Fibroblast of lung (primary cell): ENCODE data around the gene PHKG2. TPM values are rescaled to one million over a fixed set of nuclear protein-coding genes. Genes with fewer than 3 reads are reported as not detected.

Experiments
- DNase-seq, 2 donors: peaks; one replicate each; pipeline versions ENCODE4 v3.0.0 to v3.0.0-alpha.2; 2010; ENCODE audit warnings: low read depth in 2 of 2
- H2AFZ ChIP-seq: 2 replicates; pipeline ENCODE4 v1.5.1; 2012; ENCODE audit warnings: low read length, control low read depth, inconsistent platforms
- H3K27ac ChIP-seq: 2 replicates; pipeline ENCODE4 v1.5.1; 2011; ENCODE audit warnings: low read length, control low read depth; ENCODE audit not compliant: insufficient read depth
- H3K27me3 ChIP-seq: 2 replicates; pipeline ENCODE4 v1.5.1; 2011; ENCODE audit warnings: mild to moderate bottlenecking, low read length; ENCODE audit not compliant: control insufficient read depth, insufficient read depth
- H3K36me3 ChIP-seq: 2 replicates; pipeline ENCODE4 v1.5.1; 2011; ENCODE audit warnings: low read length; ENCODE audit not compliant: control insufficient read depth, insufficient read depth
- H3K4me1 ChIP-seq: 2 replicates; pipeline ENCODE4 v1.5.1; 2011; ENCODE audit warnings: low read length; ENCODE audit not compliant: control insufficient read depth, insufficient read depth; ENCODE audit errors: extremely low read depth
- H3K4me2 ChIP-seq: 2 replicates; pipeline ENCODE4 v1.5.1; 2011; ENCODE audit warnings: low read length, control low read depth; ENCODE audit not compliant: insufficient read depth; ENCODE audit errors: extremely low read depth
- H3K4me3 ChIP-seq, 4 experiments: fragments of 200-600 bp in 1 of 4; sonication (generic) in 1 of 4; replicated peaks in 1 of 4; 2 replicates each; pipeline ENCODE4 v1.5.1; 2011 to 2016; ENCODE audit warnings: low read length in 4 of 4, low read depth in 3 of 4, mild to moderate bottlenecking in 3 of 4, control low read depth in 2 of 4, inconsistent platforms in 1 of 4, mixed read lengths in 1 of 4; ENCODE audit not compliant: insufficient read depth in 1 of 4; ENCODE audit errors: control extremely low read depth in 1 of 4
- H3K79me2 ChIP-seq: 2 replicates; pipeline ENCODE4 v1.5.1; 2012; ENCODE audit warnings: mild to moderate bottlenecking, low read length, inconsistent platforms; ENCODE audit not compliant: control insufficient read depth, insufficient read depth
- H3K9ac ChIP-seq: 2 replicates; pipeline ENCODE4 v1.5.1; 2011; ENCODE audit warnings: mild to moderate bottlenecking, low read length, control low read depth; ENCODE audit not compliant: insufficient read depth
- H3K9me3 ChIP-seq: 2 replicates; pipeline ENCODE4 v1.5.1; 2012; ENCODE audit warnings: low read depth, low read length; ENCODE audit not compliant: control insufficient read depth, insufficient read depth
- H4K20me1 ChIP-seq: 2 replicates; pipeline ENCODE4 v1.5.1; 2011; ENCODE audit warnings: low read length; ENCODE audit not compliant: control insufficient read depth, insufficient read depth; ENCODE audit errors: extremely low read depth
- EZH2 ChIP-seq: IDR thresholded peaks from 2 replicates; pipeline ENCODE4 v1.5.1; 2012; ENCODE audit warnings: low read length, control low read depth, mild to moderate bottlenecking; ENCODE audit errors: missing control alignments
- polyA plus RNA-seq, 2 donors: library from polyadenylated mRNA; depleted of rRNA in 1 of 2; stranded (reverse) in 1 of 2; unstranded in 1 of 2; fragments of >200 nt; gene quantifications; 2 replicates each; pipeline ENCODE4 v1.2.1, GENCODE V29; 2011 to 2012; ENCODE audit warnings: missing spikeins in 1 of 2
- total RNA-seq: library from RNA; depleted of rRNA; stranded (reverse); fragments of >200 nt; gene quantifications from 2 replicates; pipeline ENCODE4 v1.2.1, GENCODE V29; 2014
- TF ChIP-seq, protein P1 (sequence below), 2 donors: IDR thresholded peaks in 1 of 2; conservative IDR thresholded peaks in 1 of 2; 1 replicate in 1 of 2; 2 replicates in 1 of 2; pipeline ENCODE4 v1.5.1; 2011 to 2012; ENCODE audit warnings: low read length in 2 of 2, control low read depth in 1 of 2, inconsistent platforms in 1 of 2, low read depth in 1 of 2, mild to moderate bottlenecking in 1 of 2

Gene PHKG2
- total and polyA plus RNA-seq, 2 donors (not counting 1 experiment from before 2014, with no cell fraction given) = 15.4 to 19.4 TPM

DNA sequence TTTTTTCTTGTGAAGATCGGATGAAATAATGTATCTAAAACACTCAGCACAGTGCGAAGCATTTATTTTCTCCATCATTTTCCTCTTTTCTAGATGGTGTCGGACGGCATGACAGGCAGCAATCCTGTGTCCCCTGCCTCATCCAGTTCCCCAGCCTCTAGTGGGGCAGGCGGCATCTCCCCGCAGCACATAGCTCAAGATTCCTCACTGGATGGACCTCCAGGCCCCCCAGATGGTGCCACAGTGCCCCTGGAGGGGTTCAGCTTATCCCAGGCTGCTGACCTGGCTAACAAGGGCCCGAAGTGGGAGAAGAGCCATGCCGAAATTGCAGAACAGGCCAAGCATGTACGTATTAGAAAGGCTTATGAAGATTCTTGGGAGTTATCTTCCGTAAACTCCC lies 44.3 kb upstream of the PHKG2 start:
- no peak for DNase-seq
- H3K4me1 ChIP-seq = peaks cover 3% of the 10 kb centered on the region
- H3K4me3 ChIP-seq = no peak overlapping the region
- H3K36me3 ChIP-seq = peaks cover 28% of the 10 kb centered on the region
- H3K79me2 ChIP-seq = peaks cover 33% of the 10 kb centered on the region
- H2AFZ ChIP-seq = no peak overlapping the region
- H3K9ac ChIP-seq = no peak overlapping the region
- H3K4me2 ChIP-seq = no peak overlapping the region
- no peaks in the 10 kb centered on the region for H4K20me1 ChIP-seq
- H3K9me3 ChIP-seq = no peaks in the 10 kb centered on the region
- H3K27me3 ChIP-seq = no peaks in the 10 kb centered on the region
- no peak overlapping the region for H3K27ac ChIP-seq
- TF ChIP-seq, protein P1, sequence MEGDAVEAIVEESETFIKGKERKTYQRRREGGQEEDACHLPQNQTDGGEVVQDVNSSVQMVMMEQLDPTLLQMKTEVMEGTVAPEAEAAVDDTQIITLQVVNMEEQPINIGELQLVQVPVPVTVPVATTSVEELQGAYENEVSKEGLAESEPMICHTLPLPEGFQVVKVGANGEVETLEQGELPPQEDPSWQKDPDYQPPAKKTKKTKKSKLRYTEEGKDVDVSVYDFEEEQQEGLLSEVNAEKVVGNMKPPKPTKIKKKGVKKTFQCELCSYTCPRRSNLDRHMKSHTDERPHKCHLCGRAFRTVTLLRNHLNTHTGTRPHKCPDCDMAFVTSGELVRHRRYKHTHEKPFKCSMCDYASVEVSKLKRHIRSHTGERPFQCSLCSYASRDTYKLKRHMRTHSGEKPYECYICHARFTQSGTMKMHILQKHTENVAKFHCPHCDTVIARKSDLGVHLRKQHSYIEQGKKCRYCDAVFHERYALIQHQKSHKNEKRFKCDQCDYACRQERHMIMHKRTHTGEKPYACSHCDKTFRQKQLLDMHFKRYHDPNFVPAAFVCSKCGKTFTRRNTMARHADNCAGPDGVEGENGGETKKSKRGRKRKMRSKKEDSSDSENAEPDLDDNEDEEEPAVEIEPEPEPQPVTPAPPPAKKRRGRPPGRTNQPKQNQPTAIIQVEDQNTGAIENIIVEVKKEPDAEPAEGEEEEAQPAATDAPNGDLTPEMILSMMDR (conservative IDR thresholded peaks at IDR 0.05 in 1 of 2, IDR thresholded peaks at IDR 0.05 in 1 of 2; ENCODE audit: low read depth in 1 of 2, low read length in 2 of 2) = no peak

DNA sequence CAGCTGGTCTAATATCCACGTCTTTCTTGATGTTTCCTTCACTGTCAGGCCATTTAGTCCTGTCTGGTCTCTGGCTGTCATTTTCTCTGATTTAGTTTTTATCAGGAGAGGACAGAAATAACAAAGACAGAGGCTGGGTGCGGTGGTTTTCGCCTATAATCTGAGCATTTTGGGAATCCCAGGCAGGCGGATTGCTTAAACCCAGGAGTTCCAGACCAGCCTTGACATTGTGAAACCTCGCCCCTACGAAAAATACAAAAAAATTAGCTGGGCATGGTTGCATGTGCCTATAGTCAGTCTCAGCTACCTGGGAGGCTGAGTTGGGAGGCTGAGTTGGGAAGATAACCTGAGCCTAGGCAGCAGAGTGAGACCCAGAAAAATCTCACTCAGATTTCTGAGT lies 42.2 kb upstream of the PHKG2 start:
- no peaks in the 10 kb centered on the region for H3K4me1 ChIP-seq
- no peak overlapping the region for H3K4me3 ChIP-seq
- H3K9me3 ChIP-seq = no peaks in the 10 kb centered on the region
- no peak for TF ChIP-seq EZH2
- no peak overlapping the region for H3K27ac ChIP-seq
- DNase-seq = no peak
- no peak overlapping the region for H3K9ac ChIP-seq
- peaks cover 35% of the 10 kb centered on the region for H3K36me3 ChIP-seq
- no peak overlapping the region for H2AFZ ChIP-seq
- no peaks in the 10 kb centered on the region for H4K20me1 ChIP-seq
- no peaks in the 10 kb centered on the region for H3K27me3 ChIP-seq
- peaks cover 13% of the 10 kb centered on the region for H3K79me2 ChIP-seq
- no peak overlapping the region for H3K4me2 ChIP-seq

DNA sequence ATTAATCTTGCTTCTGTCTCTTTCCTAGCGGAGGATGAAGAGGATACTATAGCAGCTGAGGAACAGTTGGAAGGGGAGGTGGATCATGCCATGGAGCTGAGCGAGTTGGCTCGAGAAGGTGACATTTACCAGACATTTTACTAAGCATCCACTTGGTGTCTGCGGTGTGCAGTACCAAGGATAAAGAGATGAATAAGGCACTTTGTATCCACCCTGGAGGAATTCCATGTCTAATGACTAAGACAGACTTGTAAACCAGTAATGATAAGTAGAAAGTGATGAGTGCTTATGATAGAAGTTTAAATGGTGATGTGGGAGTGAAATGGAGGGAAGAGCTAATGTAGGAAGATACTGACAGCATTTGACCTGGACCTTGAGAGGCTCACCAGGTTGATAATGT lies 37.3 kb upstream of the PHKG2 start:
- Histone ChIP-seq H3K27me3 (no peaks in the 10 kb centered on the region), H4K20me1 (no peaks in the 10 kb centered on the region), H3K4me2 (no peak overlapping the region), H3K9ac (no peak overlapping the region), H3K9me3 (no peaks in the 10 kb centered on the region), H3K27ac (no peak overlapping the region), H3K36me3 (peaks cover 54% of the 10 kb centered on the region), H3K4me3 (no peak overlapping the region), H3K4me1 (peaks cover 3% of the 10 kb centered on the region), H2AFZ (no peak overlapping the region), H3K79me2 (peaks cover 6% of the 10 kb centered on the region)
- TF ChIP-seq EZH2 = no peak
- TF ChIP-seq, protein P1 (conservative IDR thresholded peaks at IDR 0.05 in 1 of 2, IDR thresholded peaks at IDR 0.05 in 1 of 2; ENCODE audit: low read depth in 1 of 2, low read length in 2 of 2) = no peak
- peak in 1 of 2 donors; percentile 56 for DNase-seq
